Liver (tissue), 9 donors: ENCODE data around the gene ZNF513. TPM values are rescaled to one million over a fixed set of nuclear protein-coding genes. Genes with fewer than 3 reads are reported as not detected.

Experiments used
- DNase-seq: peaks from one replicate; pipeline ENCODE4 v3.0.0-alpha.2; 2017; ENCODE audit warnings: low spot score
- H3K27ac ChIP-seq, 2 donors: one replicate each; pipeline ENCODE4 v1.7.0; 2013; ENCODE audit warnings: inconsistent platforms in 2 of 2, low read length in 2 of 2, control low read depth in 1 of 2, low read depth in 1 of 2, mild to moderate bottlenecking in 1 of 2
- H3K27me3 ChIP-seq, 4 donors: one replicate each; pipeline versions ENCODE4 v1.6.1 to v1.7.0; 2013; ENCODE audit warnings: low read length in 3 of 4, inconsistent platforms in 1 of 4, mild to moderate bottlenecking in 1 of 4, moderate library complexity in 1 of 4; ENCODE audit not compliant: control insufficient read depth in 4 of 4, insufficient read depth in 4 of 4
- H3K36me3 ChIP-seq, 4 donors: one replicate each; pipeline versions ENCODE4 v1.6.1 to v1.7.0; 2013; ENCODE audit warnings: low read length in 3 of 4, mild to moderate bottlenecking in 3 of 4, low read depth in 1 of 4, moderate library complexity in 1 of 4; ENCODE audit not compliant: control insufficient read depth in 4 of 4, insufficient read depth in 3 of 4
- H3K4me1 ChIP-seq, 4 donors: one replicate each; pipeline versions ENCODE4 v1.6.1 to v1.7.0; 2013; ENCODE audit warnings: low read length in 3 of 4, mild to moderate bottlenecking in 3 of 4, moderate library complexity in 1 of 4; ENCODE audit not compliant: control insufficient read depth in 4 of 4, insufficient read depth in 4 of 4
- H3K4me3 ChIP-seq, 3 donors: one replicate each; pipeline versions ENCODE4 v1.6.1 to v1.7.0; 2013; ENCODE audit warnings: low read length in 3 of 3, control low read depth in 1 of 3, low read depth in 1 of 3, mild to moderate bottlenecking in 1 of 3
- H3K9ac ChIP-seq, 2 donors: one replicate each; pipeline ENCODE4 v1.7.0; 2013; ENCODE audit warnings: low read length in 2 of 2, mild to moderate bottlenecking in 2 of 2, moderate library complexity in 2 of 2, control low read depth in 1 of 2, low read depth in 1 of 2
- H3K9me3 ChIP-seq, 4 donors: one replicate each; pipeline versions ENCODE4 v1.6.1 to v1.7.0; 2013; ENCODE audit warnings: low read length in 3 of 4; ENCODE audit not compliant: control insufficient read depth in 4 of 4
- EGR1 ChIP-seq, 2 donors: IDR thresholded peaks; 2 replicates each; pipeline ENCODE4 v1.6.1; 2016 to 2018; ENCODE audit warnings: antibody characterized with exemption in 2 of 2, low read depth in 2 of 2
- FOXA1 ChIP-seq: IDR thresholded peaks from 2 replicates; pipeline ENCODE4 v1.6.1; 2016; ENCODE audit warnings: antibody characterized with exemption
- FOXA2 ChIP-seq: IDR thresholded peaks from 2 replicates; pipeline ENCODE4 v1.6.1; 2016; ENCODE audit warnings: antibody characterized with exemption
- GABPA ChIP-seq, 2 donors: IDR thresholded peaks in 1 of 2; conservative IDR thresholded peaks in 1 of 2; 2 replicates each; pipeline ENCODE4 v1.6.1; 2016; ENCODE audit warnings: antibody characterized with exemption in 2 of 2, mild to moderate bottlenecking in 1 of 2, moderate library complexity in 1 of 2
- HNF4A ChIP-seq, 2 donors: conservative IDR thresholded peaks; 2 replicates each; pipeline ENCODE4 v1.6.1; 2016; ENCODE audit warnings: antibody characterized with exemption in 2 of 2, mild to moderate bottlenecking in 2 of 2
- NR2F2 ChIP-seq: IDR thresholded peaks from 2 replicates; pipeline ENCODE4 v1.6.1; 2016; ENCODE audit warnings: antibody characterized with exemption
- RAD21 ChIP-seq, 2 donors: IDR thresholded peaks; 2 replicates each; pipeline ENCODE4 v1.6.1; 2016; ENCODE audit warnings: antibody characterized with exemption in 2 of 2, mild to moderate bottlenecking in 2 of 2
- RXRA ChIP-seq, 2 donors: IDR thresholded peaks; 2 replicates each; pipeline ENCODE4 v1.6.1; 2017 to 2018; ENCODE audit warnings: antibody characterized with exemption in 2 of 2, mild to moderate bottlenecking in 1 of 2
- SP1 ChIP-seq: IDR thresholded peaks from 2 replicates; pipeline ENCODE4 v1.6.1; 2018; ENCODE audit warnings: antibody characterized with exemption, mild to moderate bottlenecking
- TAF1 ChIP-seq: conservative IDR thresholded peaks from 2 replicates; pipeline ENCODE4 v1.6.1; 2016; ENCODE audit warnings: antibody characterized with exemption, mild to moderate bottlenecking
- YY1 ChIP-seq: IDR thresholded peaks from 2 replicates; pipeline ENCODE4 v1.6.1; 2016; ENCODE audit warnings: antibody characterized with exemption, mild to moderate bottlenecking
- WGBS: extraction: QIAGEN DNeasy Blood & Tissue Kit; methylation state at CpG from one replicate; pipeline ENCODE4 v1.1.7; 2013; 5-methylcytosine and 5-hydroxymethylcytosine counted together
- polyA plus RNA-seq, 2 donors: library from polyadenylated mRNA; stranded (reverse) in 1 of 2; unstranded in 1 of 2; fragments of 200-250 nt in 1 of 2; fragments of >200 nt in 1 of 2; fragmentation: Nextera tagmentation in 1 of 2; extraction: Ambion mirVana in 1 of 2; gene quantifications; one replicate each; pipeline versions ENCODE4 v1.2.1 to v1.2.3, GENCODE V29; 2013 to 2015
- total RNA-seq, 2 donors: library from RNA; depleted of rRNA; stranded (reverse); fragments of >200 nt; gene quantifications; one replicate each; pipeline ENCODE4 v1.2.3, GENCODE V29; 2014
- TF ChIP-seq, protein P1 (sequence below): IDR thresholded peaks from 2 replicates; pipeline ENCODE4 v1.6.1; 2016; ENCODE audit warnings: antibody characterized with exemption
- TF ChIP-seq, protein P2 (sequence below): fragments of 150-350 bp; IDR thresholded peaks from 2 replicates; pipeline ENCODE4 v1.5.1; 2017; ENCODE audit warnings: improper control_type of control experiment, low read depth, low read length; ENCODE audit not compliant: missing input control
- TF ChIP-seq, protein P3 (sequence below): IDR thresholded peaks from 2 replicates; pipeline ENCODE4 v1.6.1; 2016; ENCODE audit warnings: antibody characterized with exemption
- TF ChIP-seq, protein P4 (sequence below): IDR thresholded peaks from 2 replicates; pipeline ENCODE4 v1.6.1; 2016; ENCODE audit warnings: antibody characterized with exemption, mild to moderate bottlenecking
- donor health status: healthy.
- donor health status: healthy.
- donor health status: healthy.
- donor health status: healthy.
- donor health status: healthy.

The ZNF513 gene
- total and polyA plus RNA-seq, 4 donors, result 2.9 to 11.2 (median 8.6) TPM

DNA sequence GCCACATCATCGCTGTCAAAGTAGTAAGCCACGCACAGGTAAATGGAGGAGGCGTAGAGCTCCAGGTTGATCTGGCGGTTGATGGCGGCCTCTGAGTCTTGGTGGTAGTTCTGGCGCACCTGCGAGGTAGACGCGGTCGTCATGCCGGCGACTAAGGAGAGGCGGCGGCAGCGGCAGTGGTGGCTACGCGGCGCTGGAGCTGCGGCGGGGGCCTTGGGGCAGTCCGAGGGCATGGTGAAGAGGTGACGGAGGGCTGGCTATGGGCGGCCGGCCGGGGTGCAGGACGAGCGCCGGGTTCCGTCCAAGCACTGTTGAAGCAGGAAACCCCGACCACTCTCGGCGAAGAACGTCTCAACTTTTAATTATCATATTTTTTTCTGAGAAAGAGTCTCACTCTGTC is 12.7 kb upstream of the ZNF513 start:
- H3K36me3 ChIP-seq, result peaks cover 0 to 7% (median 2%) of the 10 kb centered on the region in 4 donors
- H3K27ac ChIP-seq, result no peak overlapping the region
- H3K27me3 ChIP-seq, result no peaks in the 10 kb centered on the region
- TF ChIP-seq FOXA1 (no peak), FOXA2 (no peak), NR2F2 (no peak), RAD21 (IDR thresholded peaks at IDR 0.05) (no peak), HNF4A (conservative IDR thresholded peaks at IDR 0.05) (no peak), TAF1 (no peak), YY1 (no peak), SP1 (no peak), GABPA (IDR thresholded peaks at IDR 0.05 in 1 of 2, conservative IDR thresholded peaks at IDR 0.05 in 1 of 2) (no peak)
- TF ChIP-seq, protein P1, sequence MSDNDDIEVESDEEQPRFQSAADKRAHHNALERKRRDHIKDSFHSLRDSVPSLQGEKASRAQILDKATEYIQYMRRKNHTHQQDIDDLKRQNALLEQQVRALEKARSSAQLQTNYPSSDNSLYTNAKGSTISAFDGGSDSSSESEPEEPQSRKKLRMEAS, result no peak
- TF ChIP-seq, protein P2, sequence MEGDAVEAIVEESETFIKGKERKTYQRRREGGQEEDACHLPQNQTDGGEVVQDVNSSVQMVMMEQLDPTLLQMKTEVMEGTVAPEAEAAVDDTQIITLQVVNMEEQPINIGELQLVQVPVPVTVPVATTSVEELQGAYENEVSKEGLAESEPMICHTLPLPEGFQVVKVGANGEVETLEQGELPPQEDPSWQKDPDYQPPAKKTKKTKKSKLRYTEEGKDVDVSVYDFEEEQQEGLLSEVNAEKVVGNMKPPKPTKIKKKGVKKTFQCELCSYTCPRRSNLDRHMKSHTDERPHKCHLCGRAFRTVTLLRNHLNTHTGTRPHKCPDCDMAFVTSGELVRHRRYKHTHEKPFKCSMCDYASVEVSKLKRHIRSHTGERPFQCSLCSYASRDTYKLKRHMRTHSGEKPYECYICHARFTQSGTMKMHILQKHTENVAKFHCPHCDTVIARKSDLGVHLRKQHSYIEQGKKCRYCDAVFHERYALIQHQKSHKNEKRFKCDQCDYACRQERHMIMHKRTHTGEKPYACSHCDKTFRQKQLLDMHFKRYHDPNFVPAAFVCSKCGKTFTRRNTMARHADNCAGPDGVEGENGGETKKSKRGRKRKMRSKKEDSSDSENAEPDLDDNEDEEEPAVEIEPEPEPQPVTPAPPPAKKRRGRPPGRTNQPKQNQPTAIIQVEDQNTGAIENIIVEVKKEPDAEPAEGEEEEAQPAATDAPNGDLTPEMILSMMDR, result no peak
- TF ChIP-seq, protein P3, sequence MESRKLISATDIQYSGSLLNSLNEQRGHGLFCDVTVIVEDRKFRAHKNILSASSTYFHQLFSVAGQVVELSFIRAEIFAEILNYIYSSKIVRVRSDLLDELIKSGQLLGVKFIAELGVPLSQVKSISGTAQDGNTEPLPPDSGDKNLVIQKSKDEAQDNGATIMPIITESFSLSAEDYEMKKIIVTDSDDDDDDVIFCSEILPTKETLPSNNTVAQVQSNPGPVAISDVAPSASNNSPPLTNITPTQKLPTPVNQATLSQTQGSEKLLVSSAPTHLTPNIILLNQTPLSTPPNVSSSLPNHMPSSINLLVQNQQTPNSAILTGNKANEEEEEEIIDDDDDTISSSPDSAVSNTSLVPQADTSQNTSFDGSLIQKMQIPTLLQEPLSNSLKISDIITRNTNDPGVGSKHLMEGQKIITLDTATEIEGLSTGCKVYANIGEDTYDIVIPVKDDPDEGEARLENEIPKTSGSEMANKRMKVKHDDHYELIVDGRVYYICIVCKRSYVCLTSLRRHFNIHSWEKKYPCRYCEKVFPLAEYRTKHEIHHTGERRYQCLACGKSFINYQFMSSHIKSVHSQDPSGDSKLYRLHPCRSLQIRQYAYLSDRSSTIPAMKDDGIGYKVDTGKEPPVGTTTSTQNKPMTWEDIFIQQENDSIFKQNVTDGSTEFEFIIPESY, result no peak
- whole genome bisulfite sequencing, result 98% methylated on average over 33 of the region's 33 CpGs
- H3K9me3 ChIP-seq, result no peaks in the 10 kb centered on the region
- no peak overlapping the region for H3K9ac ChIP-seq
- DNase-seq, result no peak
- no peak overlapping the region for H3K4me3 ChIP-seq
- H3K4me1 ChIP-seq, result no peaks in the 10 kb centered on the region

DNA sequence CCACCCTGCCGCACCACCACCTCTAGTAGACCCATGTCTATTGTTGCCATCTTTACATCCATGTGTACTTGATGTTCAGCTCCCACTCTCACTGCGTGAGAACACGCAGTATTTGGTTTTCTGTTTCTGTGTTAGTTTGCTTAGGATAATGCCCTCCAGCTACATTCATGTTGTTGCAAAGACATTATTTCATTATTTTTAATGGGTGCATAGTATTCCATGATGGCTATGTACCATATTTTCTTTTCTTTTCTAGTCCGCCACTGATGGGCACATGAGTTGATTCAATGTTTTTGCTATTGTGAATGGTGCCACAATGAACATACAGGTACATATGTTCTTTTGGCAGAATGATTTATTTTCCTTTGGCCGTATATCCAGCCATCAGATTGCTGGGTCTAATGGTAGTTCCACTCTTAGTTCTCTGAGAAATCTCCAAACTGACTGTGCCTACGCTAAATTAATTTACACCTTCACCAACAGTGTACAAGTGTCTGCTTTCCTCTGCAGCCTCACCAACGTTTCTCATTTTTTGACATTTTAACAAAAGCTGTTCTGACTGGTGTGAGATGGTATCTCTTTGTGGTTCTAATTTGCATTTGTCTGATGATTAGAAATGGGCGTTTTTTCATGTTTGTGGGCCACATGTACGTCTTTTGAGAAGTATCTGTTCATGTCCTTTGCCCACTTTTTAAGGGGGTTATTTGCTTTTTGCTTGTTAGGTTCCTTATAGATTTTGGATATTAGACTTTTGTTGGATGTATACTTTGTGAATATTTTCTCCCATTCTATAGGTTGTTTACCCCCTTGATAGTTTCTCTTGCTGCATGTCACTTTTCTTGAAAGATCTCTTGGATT is 10.5 kb upstream of the ZNF513 start:
- Histone ChIP-seq H3K4me3 (no peak overlapping the region), H3K9ac (no peak overlapping the region), H3K4me1 (no peaks in the 10 kb centered on the region), H3K27ac (no peak overlapping the region), H3K36me3 (peaks cover 0 to 7% (median 2%) of the 10 kb centered on the region in 4 donors), H3K27me3 (no peaks in the 10 kb centered on the region), H3K9me3 (no peaks in the 10 kb centered on the region)
- no peak for DNase-seq
- TF ChIP-seq, protein P2, result no peak
- TF ChIP-seq EGR1 (IDR thresholded peaks at IDR 0.05; ENCODE audit: low read depth in 2 of 2) (no peak), HNF4A (conservative IDR thresholded peaks at IDR 0.05) (no peak), RAD21 (IDR thresholded peaks at IDR 0.05) (no peak), SP1 (no peak), RXRA (IDR thresholded peaks at IDR 0.05) (no peak), FOXA2 (no peak), NR2F2 (no peak), FOXA1 (no peak), TAF1 (no peak), YY1 (no peak), GABPA (IDR thresholded peaks at IDR 0.05 in 1 of 2, conservative IDR thresholded peaks at IDR 0.05 in 1 of 2) (no peak)
- TF ChIP-seq, protein P4, sequence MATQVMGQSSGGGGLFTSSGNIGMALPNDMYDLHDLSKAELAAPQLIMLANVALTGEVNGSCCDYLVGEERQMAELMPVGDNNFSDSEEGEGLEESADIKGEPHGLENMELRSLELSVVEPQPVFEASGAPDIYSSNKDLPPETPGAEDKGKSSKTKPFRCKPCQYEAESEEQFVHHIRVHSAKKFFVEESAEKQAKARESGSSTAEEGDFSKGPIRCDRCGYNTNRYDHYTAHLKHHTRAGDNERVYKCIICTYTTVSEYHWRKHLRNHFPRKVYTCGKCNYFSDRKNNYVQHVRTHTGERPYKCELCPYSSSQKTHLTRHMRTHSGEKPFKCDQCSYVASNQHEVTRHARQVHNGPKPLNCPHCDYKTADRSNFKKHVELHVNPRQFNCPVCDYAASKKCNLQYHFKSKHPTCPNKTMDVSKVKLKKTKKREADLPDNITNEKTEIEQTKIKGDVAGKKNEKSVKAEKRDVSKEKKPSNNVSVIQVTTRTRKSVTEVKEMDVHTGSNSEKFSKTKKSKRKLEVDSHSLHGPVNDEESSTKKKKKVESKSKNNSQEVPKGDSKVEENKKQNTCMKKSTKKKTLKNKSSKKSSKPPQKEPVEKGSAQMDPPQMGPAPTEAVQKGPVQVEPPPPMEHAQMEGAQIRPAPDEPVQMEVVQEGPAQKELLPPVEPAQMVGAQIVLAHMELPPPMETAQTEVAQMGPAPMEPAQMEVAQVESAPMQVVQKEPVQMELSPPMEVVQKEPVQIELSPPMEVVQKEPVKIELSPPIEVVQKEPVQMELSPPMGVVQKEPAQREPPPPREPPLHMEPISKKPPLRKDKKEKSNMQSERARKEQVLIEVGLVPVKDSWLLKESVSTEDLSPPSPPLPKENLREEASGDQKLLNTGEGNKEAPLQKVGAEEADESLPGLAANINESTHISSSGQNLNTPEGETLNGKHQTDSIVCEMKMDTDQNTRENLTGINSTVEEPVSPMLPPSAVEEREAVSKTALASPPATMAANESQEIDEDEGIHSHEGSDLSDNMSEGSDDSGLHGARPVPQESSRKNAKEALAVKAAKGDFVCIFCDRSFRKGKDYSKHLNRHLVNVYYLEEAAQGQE, result no peak
- TF ChIP-seq, protein P1, result no peak
- TF ChIP-seq, protein P3, result no peak
- 94% methylated on average over 9 of the region's 9 CpGs for WGBS
